Lower leg skin (tissue), 4 donors: Measurements from ENCODE around the gene METTL16. TPM values are rescaled to one million over a fixed set of nuclear protein-coding genes. Genes with fewer than 3 reads are reported as not detected.
"Not testable (repeated sequence)": the region's sequence is repeated elsewhere in the genome, so short reads cannot be mapped to it uniquely, and the experiment has no call there.

ENCODE experiments used
- DNase-seq, 2 donors: peaks; one replicate each; pipeline ENCODE4 v3.0.0-alpha.2; 2019; ENCODE audit warnings: low spot score in 2 of 2
- H3K4me3 ChIP-seq: fragments of 200-600 bp; sonication (generic); 2 replicates; pipeline ENCODE4 v1.5.1; 2017; ENCODE audit warnings: mild to moderate bottlenecking, low read depth; ENCODE audit not compliant: poor library complexity, severe bottlenecking
- POLR2A ChIP-seq, 2 donors: fragments of 450-650 bp; IDR thresholded peaks; one replicate each; pipeline ENCODE4 v1.6.1; 2016 to 2017; ENCODE audit warnings: antibody characterized with exemption in 2 of 2, mild to moderate bottlenecking in 1 of 2, moderate library complexity in 1 of 2
- WGBS, 2 donors: methylation state at CpG; one replicate each; pipeline ENCODE4 v1.1.5; 2018; 5-methylcytosine and 5-hydroxymethylcytosine counted together
- intact Hi-C: fragments of 100-400 bp; cut with DNase I; formaldehyde crosslinking; loops from one replicate; pipeline ENCODE4 v1.15.0; 2023; ENCODE audit warnings: low total_unique reads
- total RNA-seq, 4 donors: library from RNA; depleted of rRNA; stranded (reverse); fragments of >200 nt; gene quantifications; one replicate each; pipeline ENCODE4 v1.1.0, GENCODE V29; 2016
- TF ChIP-seq, protein P1 (sequence below), 3 donors: fragments of 450-650 bp; IDR thresholded peaks; one replicate each; pipeline ENCODE4 v1.5.1; 2016; ENCODE audit warnings: antibody characterized with exemption in 3 of 3, mild to moderate bottlenecking in 3 of 3, moderate library complexity in 2 of 3

METTL16 gene
- total RNA-seq, 4 donors from 2014 or later, result 17.7 to 47.4 (median 38.5) TPM

DNA sequence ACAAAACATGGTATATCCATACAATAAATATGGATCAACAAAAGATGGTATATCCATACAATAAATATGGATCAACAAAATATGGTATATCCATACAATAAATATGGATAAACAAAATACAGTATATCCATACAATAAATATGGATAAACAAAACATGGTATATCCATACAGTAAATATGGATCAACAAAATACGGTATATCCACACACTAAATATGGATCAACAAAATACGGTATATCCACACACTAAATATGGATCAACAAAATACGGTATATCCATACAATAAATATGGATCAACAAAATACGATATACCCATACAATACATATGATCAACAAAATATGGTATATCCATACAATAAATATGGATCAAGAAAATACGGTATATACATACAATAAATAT is 8.1 kb downstream of the METTL16 start:
- WGBS, 2 donors, result 75 to 77% methylated on average over 5 of the region's 5 CpGs
- TF ChIP-seq POLR2A (IDR thresholded peaks at IDR 0.05), result no peak
- TF ChIP-seq, protein P1, sequence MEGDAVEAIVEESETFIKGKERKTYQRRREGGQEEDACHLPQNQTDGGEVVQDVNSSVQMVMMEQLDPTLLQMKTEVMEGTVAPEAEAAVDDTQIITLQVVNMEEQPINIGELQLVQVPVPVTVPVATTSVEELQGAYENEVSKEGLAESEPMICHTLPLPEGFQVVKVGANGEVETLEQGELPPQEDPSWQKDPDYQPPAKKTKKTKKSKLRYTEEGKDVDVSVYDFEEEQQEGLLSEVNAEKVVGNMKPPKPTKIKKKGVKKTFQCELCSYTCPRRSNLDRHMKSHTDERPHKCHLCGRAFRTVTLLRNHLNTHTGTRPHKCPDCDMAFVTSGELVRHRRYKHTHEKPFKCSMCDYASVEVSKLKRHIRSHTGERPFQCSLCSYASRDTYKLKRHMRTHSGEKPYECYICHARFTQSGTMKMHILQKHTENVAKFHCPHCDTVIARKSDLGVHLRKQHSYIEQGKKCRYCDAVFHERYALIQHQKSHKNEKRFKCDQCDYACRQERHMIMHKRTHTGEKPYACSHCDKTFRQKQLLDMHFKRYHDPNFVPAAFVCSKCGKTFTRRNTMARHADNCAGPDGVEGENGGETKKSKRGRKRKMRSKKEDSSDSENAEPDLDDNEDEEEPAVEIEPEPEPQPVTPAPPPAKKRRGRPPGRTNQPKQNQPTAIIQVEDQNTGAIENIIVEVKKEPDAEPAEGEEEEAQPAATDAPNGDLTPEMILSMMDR (IDR thresholded peaks at IDR 0.05), result no peak
- H3K4me3 ChIP-seq, result no peak overlapping the region
- no peak for DNase-seq
- intact Hi-C loops, result no loop called here

DNA sequence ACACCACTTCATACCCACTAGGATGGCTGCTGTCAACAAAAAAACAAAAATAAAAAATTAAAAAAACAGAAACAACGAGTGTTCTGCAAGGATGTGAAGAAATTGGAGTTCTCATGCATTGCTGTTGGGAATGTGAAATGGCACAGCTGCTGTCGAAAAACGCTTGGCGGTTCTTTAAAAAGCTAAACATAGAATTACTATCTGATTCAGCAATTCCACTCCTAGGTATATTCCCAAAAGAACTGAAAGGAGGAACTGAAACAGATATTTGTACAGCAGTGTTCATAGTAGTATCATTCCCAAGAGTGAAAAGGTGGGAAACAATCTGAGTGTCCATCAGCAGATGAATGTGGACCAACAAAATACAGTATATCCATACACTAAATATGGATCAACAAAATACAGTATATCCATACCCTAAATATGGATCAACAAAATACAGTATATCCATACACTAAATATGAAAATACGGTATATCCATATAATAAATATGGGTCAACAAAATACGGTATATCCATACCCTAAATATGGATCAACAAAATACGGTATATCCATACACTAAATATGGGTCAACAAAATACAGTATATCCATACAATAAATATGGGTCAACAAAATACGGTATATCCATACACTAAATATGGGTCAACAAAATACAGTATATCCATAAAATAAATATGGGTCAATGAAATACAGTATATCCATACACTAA is 8.7 kb downstream of the METTL16 start:
- WGBS, 2 donors, result 81 to 82% methylated on average over 8 of the region's 8 CpGs
- no peak overlapping the region for H3K4me3 ChIP-seq
- intact Hi-C loops, result no loop called here
- DNase-seq, result peak in 1 of 2 donors; percentile 0
- TF ChIP-seq, protein P1 (IDR thresholded peaks at IDR 0.05), result no peak
- no peak for TF ChIP-seq POLR2A (IDR thresholded peaks at IDR 0.05)

DNA sequence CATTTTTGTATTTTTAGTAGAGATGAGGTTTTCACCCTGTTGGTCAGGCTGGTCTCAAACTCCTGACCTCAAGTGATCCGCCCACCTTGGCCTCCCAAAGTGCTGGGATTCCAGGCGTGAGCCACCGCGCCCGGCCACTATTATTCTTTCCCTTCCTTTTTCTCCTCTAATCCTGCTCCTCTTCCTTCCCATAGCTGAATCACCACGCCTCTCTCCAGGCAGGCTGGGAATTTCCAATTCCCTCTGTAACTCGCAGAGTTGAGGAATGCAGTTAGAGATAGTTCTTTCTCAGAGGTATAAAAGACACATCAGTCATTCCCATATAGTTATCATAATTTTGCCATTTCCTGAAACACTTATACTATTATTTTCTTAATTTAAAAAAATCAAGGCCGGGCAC is 11.2 kb downstream of the METTL16 start:
- WGBS, 2 donors, result 78% methylated on average over 8 of the region's 8 CpGs
- TF ChIP-seq, protein P1 (IDR thresholded peaks at IDR 0.05), result no peak
- TF ChIP-seq POLR2A (IDR thresholded peaks at IDR 0.05), result no peak
- no peak for DNase-seq
- no peak overlapping the region for H3K4me3 ChIP-seq
- intact Hi-C loops, result no loop called here

DNA sequence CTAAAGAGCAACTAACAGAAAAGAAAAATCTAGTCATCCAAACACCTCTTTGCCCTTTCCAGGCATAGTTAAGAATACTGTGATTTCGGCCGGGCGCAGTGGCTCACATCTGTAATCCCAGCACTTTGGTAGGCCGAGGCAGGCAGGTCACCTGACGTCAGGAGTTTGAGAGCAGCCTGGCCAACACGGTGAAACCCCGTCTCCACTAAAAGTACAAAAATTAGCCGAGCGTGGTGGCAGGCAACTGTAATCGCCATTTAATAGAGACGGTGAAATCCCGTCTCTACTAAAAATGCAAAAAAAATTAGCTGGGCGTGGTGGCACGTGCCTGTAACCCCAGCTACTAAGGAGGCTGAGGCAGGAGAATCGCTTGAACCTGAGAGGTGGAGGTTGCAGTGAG is 22.4 kb downstream of the METTL16 start:
- intact Hi-C loops, H3K4me3 ChIP-seq, DNase-seq: not testable (repeated sequence)
- whole genome bisulfite sequencing, 2 donors, result 96 to 97% methylated on average over 15 of the region's 15 CpGs

DNA sequence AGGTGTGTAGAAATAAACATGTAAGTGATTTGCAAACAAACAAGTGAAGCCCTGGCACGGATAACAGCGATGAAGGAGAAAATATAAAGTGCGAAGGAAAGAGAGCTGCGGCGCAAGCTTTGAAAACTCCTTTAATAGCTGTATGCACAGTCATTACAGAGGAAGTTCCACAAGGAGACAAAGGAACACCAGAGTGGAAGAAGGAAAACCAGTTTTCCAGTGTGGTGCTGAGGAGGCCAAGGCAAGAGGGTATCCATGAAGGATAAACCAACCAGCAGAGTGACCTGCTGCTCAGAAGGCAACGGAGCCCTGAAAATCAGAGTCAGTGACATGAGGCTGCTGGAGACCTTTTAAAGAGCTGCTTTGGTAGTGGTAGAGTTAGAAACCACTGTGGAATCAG is 24.4 kb downstream of the METTL16 start:
- WGBS, 2 donors, result 88 to 92% methylated on average over 5 of the region's 6 CpGs
- H3K4me3 ChIP-seq, result no peak overlapping the region
- DNase-seq, result no peak
- no peak for TF ChIP-seq POLR2A (IDR thresholded peaks at IDR 0.05)
- TF ChIP-seq, protein P1 (IDR thresholded peaks at IDR 0.05), result no peak
- intact Hi-C loops, result no loop called here

DNA sequence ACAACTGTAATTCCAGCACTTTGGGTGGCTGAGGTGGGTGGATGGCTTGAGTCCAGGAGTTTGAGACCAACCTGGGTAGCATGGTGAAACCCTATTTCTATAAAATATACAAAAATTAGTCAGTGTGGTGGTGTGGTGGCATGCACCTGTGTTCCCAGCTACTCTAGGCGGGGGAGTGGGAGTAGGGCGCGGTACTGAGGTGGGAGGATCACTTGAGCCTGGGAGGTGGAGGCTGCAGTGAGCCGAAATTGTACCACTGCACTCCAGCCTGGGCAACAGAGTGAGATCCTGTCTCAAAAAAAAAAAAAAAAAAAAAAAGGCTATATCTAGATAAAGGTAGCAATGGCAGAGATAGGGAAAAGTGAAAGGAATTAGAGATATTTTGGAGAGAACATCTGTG is 25.0 kb downstream of the METTL16 start:
- DNase-seq, H3K4me3 ChIP-seq, intact Hi-C loops: not testable (repeated sequence)
- WGBS, 2 donors, result 92 to 94% methylated on average over 4 of the region's 4 CpGs

DNA sequence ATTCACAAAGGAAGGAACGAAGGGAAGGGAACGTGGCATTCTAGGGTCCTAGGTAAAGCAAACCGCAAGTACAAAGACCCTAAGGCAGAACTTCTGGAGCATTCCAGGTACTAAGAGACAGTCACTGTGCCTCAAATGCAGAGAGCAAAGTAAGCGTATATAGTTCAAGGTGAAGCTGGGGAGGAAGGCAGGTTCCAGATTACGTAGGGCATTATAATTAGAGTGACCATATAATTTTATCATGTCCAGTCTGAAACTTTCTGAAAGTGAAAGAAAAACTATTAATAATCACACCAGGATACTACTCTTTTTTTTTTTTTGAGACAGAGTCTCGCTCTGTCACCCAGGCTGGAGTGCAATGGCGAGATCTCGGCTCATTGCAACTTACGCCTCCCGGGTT is 25.7 kb downstream of the METTL16 start:
- H3K4me3 ChIP-seq, result no peak overlapping the region
- no peak for TF ChIP-seq POLR2A (IDR thresholded peaks at IDR 0.05)
- TF ChIP-seq, protein P1 (IDR thresholded peaks at IDR 0.05), result no peak
- no peak for DNase-seq
- 67 to 75% methylated on average over 10 of the region's 10 CpGs for WGBS, 2 donors
- intact Hi-C loops, result no loop called here
